DOHH2 (cell line): ENCODE data around the gene GLYR1.

Experiments
- CTCF ChIP-seq: fragments of 200-600 bp; sonication (generic); IDR thresholded peaks from one replicate; pipeline ENCODE4 v1.5.1; 2014; ENCODE audit warnings: antibody characterized with exemption, mild to moderate bottlenecking, low read depth, low read length; ENCODE audit not compliant: poor library complexity, severe bottlenecking
- EZH2phosphoT487 ChIP-seq: fragments of 200-600 bp; sonication (generic); IDR thresholded peaks from 2 replicates; pipeline ENCODE4 v1.6.1; 2017; ENCODE audit warnings: borderline replicate concordance, mild to moderate bottlenecking, antibody characterized with exemption, low read length, moderate library complexity, mixed read lengths

- TF ChIP-seq CTCF (no peak), EZH2phosphoT487 (no peak)
These were observed 46.6 kb downstream of the GLYR1 start for GRCh38 chr16:4800290-4801041.
